CD4-positive, alpha-beta T cell treated with Interleukin-6 for 4 hours (primary cell): Measurements from ENCODE around the gene EGF.
"Not testable (repeated sequence)": the region's sequence is repeated elsewhere in the genome, so short reads cannot be mapped to it uniquely, and the experiment has no call there.

Experiments
- DNase-seq: peaks from one replicate; pipeline ENCODE4 v3.0.0-alpha.2; 2020; ENCODE audit warnings: mixed read lengths

EGF gene

GRCh38 chr4:109998867-109999584, 86.3 kb downstream of the EGF start:
- DNase-seq, result peak; percentile 25

GRCh38 chr4:109999585-109999912, 86.9 kb downstream of the EGF start:
- no peak for DNase-seq

GRCh38 chr4:110002326-110002725, 89.6 kb downstream of the EGF start:
- DNase-seq, result no peak

GRCh38 chr4:110003401-110004187, 90.9 kb downstream of the EGF start:
- no peak for DNase-seq

GRCh38 chr4:110004556-110004955, 91.9 kb downstream of the EGF start:
- no peak for DNase-seq

- no peak for DNase-seq
These were observed 92.9 kb downstream of the EGF start for GRCh38 chr4:110005461-110006056.

GRCh38 chr4:110007217-110007616, 94.5 kb downstream of the EGF start:
- DNase-seq, result no peak

GRCh38 chr4:110008540-110008939, 95.9 kb downstream of the EGF start:
- DNase-seq, result no peak

GRCh38 chr4:110009550-110009949, 96.9 kb downstream of the EGF start:
- no peak for DNase-seq

GRCh38 chr4:110010797-110011196, 98.1 kb downstream of the EGF start:
- DNase-seq, result no peak

GRCh38 chr4:110012917-110013316, 100.2 kb downstream of the EGF start:
- DNase-seq, result no peak

GRCh38 chr4:110014233-110014632, 101.5 kb downstream of the EGF start:
- no peak for DNase-seq

- DNase-seq, result no peak
These were observed 106.5 kb downstream of the EGF start for GRCh38 chr4:110019153-110019552.

GRCh38 chr4:110020139-110020538, 107.5 kb downstream of the EGF start:
- DNase-seq, result no peak

GRCh38 chr4:110020646-110021443, 108.2 kb downstream of the EGF start:
- no peak for DNase-seq

GRCh38 chr4:110022457-110022856, 109.8 kb downstream of the EGF start:
- no peak for DNase-seq

GRCh38 chr4:110025056-110025455, 112.4 kb downstream of the EGF start:
- DNase-seq, result no peak

GRCh38 chr4:110025718-110026117, 113.0 kb downstream of the EGF start:
- DNase-seq, result no peak

- no peak for DNase-seq
These were observed 119.9 kb downstream of the EGF start for GRCh38 chr4:110032603-110033002.

GRCh38 chr4:110033355-110034025, 120.8 kb downstream of the EGF start:
- no peak for DNase-seq

- no peak for DNase-seq
These were observed 121.3 kb downstream of the EGF start for GRCh38 chr4:110034026-110034393.

GRCh38 chr4:110039164-110039563, 126.5 kb downstream of the EGF start:
- DNase-seq, result not testable (repeated sequence)

- no peak for DNase-seq
These were observed 129.1 kb downstream of the EGF start for GRCh38 chr4:110041735-110042134.
